ENCODE measurements around the gene ACP6. TPM values are rescaled to one million over a fixed set of nuclear protein-coding genes. Genes with fewer than 3 reads are reported as not detected.

Gene ACP6
- total and polyA plus RNA-seq, 2 donors (not counting 3 experiments of a cell fraction or from before 2014, with no cell fraction given) = 7.1 to 9.4 TPM

DNA sequence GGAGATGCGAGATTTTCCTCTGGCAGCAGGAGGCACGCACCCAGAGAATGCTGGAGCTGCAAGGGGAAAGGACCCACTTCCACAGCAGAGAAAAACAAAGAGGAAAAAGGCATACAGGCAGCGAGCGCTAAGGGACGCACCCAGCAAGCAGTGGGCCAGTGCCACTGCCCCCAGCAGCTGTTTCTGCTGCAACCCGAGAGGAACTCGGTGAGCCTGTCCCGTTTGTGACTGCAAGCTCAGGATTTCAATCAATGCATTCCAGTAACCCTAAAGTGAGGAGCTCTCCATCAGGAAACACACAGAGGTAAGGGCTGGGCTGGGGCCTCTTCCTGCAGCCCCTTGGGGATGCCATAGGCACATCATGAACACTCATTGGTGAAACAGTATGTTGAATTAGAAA lies 58.7 kb downstream of the ACP6 start:
- H3K27ac ChIP-seq (ENCODE audit: insufficient read depth, low read depth, low read length) = no peak overlapping the region
- no peaks in the 10 kb centered on the region for H3K79me2 ChIP-seq (ENCODE audit: control insufficient read depth, insufficient read depth, low read length)
- no peak overlapping the region for H3K9ac ChIP-seq (replicated peaks; ENCODE audit: extremely low read depth, insufficient read depth, low read length)
- no peaks in the 10 kb centered on the region for H3K9me1 ChIP-seq (replicated peaks; ENCODE audit: control insufficient read depth, extremely low read depth, insufficient read depth, low read length)
- ChIA-PET POLR2A (no interaction called here), CTCF (interaction anchor here (1.3 to 3.1 kb wide), 4 partner anchors 14 to 115 kb away, joined by 3 to 12 read pairs (median 4); no protein-coding TSS in a partner anchor)
- H3K4me2 ChIP-seq (ENCODE audit: insufficient read depth, low read length) = no peak overlapping the region
- H3K4me3 ChIP-seq (replicated peaks in 1 of 3; ENCODE audit: insufficient read depth in 1 of 3, low read depth in 1 of 3, low read length in 3 of 3) = no peak overlapping the region
- intact Hi-C loops (cut with micrococcal nuclease) = no loop called here
- TF ChIP-seq POLR2A (IDR thresholded peaks at IDR 0.05; ENCODE audit: low read depth, low read length) = no peak
- TF ChIP-seq, protein P1, sequence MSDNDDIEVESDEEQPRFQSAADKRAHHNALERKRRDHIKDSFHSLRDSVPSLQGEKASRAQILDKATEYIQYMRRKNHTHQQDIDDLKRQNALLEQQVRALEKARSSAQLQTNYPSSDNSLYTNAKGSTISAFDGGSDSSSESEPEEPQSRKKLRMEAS (IDR thresholded peaks at IDR 0.05; ENCODE audit: insufficient read depth, insufficient read length) = no peak
- no peak for TF ChIP-seq FOS (IDR thresholded peaks at IDR 0.05; ENCODE audit: borderline replicate concordance, insufficient read depth, low read length)
- no peak for TF ChIP-seq POLR2AphosphoS5 (IDR thresholded peaks at IDR 0.05; ENCODE audit: insufficient read depth, low read depth, low read length)
- no peak for TF ChIP-seq GATA2 (IDR thresholded peaks at IDR 0.05; ENCODE audit: insufficient read depth, insufficient read length, low read depth, low read length)
- TF ChIP-seq CTCF (IDR thresholded peaks at IDR 0.05; ENCODE audit: extremely low read depth in 1 of 2, insufficient read depth in 1 of 2, low read depth in 1 of 2, low read length in 2 of 2) = no peak
- DNase-seq (ENCODE audit: low read depth, low spot score) = no peak
- no peaks in the 10 kb centered on the region for H3K27me3 ChIP-seq (ENCODE audit: control insufficient read depth in 2 of 2, insufficient read depth in 2 of 2, low read length in 2 of 2)
- H2AFZ ChIP-seq (ENCODE audit: low read depth, low read length) = no peak overlapping the region
- H4K20me1 ChIP-seq (replicated peaks; ENCODE audit: control insufficient read depth, extremely low read depth, insufficient read depth, low read length) = no peaks in the 10 kb centered on the region
- no peaks in the 10 kb centered on the region for H3K4me1 ChIP-seq (ENCODE audit: control insufficient read depth, extremely low read depth, insufficient read depth, low read length)
- no TSS peak for BruUV-seq (replicated peaks)
- peaks cover 7 to 11% of the 10 kb centered on the region in 2 experiments for H3K36me3 ChIP-seq (ENCODE audit: control insufficient read depth in 2 of 2, extremely low read depth in 1 of 2, insufficient read depth in 2 of 2, low read length in 2 of 2)
- no peak for FAIRE-seq
- dilution Hi-C loops (cut with MboI; ENCODE audit: extremely low pct_ligation_motif_present, low sequenced_read_pairs) = no loop called here
- no peaks in the 10 kb centered on the region for H3K9me3 ChIP-seq (replicated peaks; ENCODE audit: control insufficient read depth, insufficient read depth, low read length)
